ENCODE measurements around the gene ISYNA1.
"Not testable (repeated sequence)": the region's sequence is repeated elsewhere in the genome, so short reads cannot be mapped to it uniquely, and the experiment has no call there.

ISYNA1 gene

DNA sequence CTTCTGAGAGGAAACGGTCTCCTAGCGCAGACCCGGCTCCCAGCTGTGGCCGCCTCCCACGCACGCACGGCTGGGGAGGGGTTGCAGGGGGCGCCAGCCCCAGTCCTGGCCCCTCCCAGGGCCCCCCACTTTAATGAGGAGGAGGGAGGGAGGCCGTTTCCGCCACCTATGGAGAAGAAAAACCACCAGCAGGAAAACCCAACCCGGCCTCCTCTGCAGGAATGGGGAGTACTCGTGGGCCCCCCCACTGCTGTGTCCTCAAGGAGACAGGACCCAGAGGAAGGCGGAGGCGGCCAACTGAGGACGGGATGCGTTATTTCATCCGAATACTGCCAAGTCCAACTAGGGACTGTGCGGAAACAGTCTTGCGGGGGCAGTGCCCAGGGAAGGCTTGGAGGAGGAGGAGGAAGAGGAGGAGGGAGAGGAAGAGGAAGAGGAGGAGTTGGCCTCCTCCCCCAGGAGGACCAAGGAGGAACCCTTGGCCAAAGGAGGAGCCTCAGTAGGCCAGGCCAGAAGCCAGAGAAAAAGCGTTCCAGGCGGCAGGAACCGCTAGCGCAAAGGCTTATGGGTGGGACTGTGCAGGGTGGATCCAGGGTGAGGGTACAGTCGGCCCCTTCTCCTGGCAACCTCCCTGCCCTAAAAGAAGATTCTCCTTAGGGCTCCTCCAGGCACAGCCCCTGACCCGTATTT, 22.6 kb downstream of the ISYNA1 start:
- peak overlapping the region; percentile 50 for H3K4me3 ChIP-seq (ENCODE audit: control insufficient read depth, low read depth, low read length)
- DNase-seq (ENCODE audit: low read depth), result no peak
- TF ChIP-seq, protein P1, sequence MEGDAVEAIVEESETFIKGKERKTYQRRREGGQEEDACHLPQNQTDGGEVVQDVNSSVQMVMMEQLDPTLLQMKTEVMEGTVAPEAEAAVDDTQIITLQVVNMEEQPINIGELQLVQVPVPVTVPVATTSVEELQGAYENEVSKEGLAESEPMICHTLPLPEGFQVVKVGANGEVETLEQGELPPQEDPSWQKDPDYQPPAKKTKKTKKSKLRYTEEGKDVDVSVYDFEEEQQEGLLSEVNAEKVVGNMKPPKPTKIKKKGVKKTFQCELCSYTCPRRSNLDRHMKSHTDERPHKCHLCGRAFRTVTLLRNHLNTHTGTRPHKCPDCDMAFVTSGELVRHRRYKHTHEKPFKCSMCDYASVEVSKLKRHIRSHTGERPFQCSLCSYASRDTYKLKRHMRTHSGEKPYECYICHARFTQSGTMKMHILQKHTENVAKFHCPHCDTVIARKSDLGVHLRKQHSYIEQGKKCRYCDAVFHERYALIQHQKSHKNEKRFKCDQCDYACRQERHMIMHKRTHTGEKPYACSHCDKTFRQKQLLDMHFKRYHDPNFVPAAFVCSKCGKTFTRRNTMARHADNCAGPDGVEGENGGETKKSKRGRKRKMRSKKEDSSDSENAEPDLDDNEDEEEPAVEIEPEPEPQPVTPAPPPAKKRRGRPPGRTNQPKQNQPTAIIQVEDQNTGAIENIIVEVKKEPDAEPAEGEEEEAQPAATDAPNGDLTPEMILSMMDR (IDR thresholded peaks at IDR 0.05; ENCODE audit: control insufficient read depth, insufficient read depth, low read depth, low read length, missing control alignments), result no peak

DNA sequence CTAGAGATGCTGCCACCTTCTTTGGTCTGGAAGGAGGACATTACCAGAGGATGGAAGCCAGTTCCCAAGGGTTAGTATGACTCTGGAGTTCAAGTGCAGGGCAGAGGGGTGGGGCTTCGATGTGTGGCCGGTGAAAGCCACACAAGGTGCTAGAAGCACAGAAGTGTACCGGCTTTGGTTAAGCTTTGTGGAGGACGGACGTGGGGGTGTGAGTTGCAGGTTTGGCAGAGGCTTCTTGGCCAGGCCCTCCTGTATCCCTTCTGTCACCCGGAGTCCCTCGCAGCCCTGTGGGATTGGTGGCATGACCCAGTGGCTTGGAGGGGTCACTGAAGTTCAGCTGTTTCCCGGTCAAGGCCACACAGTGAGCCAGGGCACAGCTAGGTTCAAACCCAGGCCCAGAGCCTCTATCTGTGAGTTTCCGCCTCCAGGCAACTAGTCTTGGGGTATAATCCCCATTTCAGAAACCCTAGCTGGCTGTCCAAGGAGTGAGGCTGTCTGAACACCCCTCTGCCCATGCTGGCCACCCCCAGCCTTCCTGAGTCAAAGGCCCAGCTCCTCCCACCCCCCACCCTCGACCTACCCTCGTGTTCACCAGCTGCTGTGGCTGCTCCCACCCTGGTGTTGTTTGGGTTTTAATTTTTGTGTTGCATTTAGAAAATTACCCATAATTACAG, 23.3 kb downstream of the ISYNA1 start:
- DNase-seq (ENCODE audit: low read depth), result no peak
- TF ChIP-seq, protein P1 (IDR thresholded peaks at IDR 0.05; ENCODE audit: control insufficient read depth, insufficient read depth, low read depth, low read length, missing control alignments), result no peak

DNA sequence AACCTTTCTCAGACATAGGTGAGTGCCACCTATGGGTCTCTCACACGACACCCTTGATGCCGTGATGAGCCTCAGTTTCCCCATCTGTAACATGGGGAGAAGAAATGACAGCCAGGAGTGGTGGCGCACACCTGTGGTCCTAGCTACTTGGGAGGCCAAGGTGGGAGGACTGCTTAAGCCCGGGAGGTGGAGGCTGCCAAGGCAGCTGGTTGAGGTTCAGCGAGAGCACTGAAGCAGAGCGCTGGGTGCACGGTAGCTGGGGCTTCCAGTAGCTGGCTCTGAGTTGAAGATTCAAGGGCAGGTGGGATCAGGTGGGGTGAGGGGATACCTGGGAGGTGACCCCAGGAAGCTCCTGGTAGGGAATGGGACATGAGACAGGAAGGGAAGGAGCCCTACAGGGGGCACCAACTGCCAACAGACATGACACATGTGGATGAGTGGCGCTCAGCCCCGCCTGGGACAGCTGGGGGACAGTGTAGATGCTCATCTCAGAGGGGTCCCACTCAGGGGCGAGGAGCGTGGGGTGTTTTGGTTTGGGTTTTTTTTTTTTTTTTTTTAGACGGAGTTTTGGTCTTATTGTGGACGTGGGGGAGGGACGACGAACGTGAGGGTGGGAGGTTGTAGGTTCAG, 25.2 kb downstream of the ISYNA1 start:
- TF ChIP-seq, protein P1 (IDR thresholded peaks at IDR 0.05; ENCODE audit: control insufficient read depth, insufficient read depth, low read depth, low read length, missing control alignments), result no peak
- no peak for DNase-seq (ENCODE audit: low read depth)
- H3K4me3 ChIP-seq (ENCODE audit: control insufficient read depth, low read depth, low read length), result no peak overlapping the region

More for the DNA sequence above, 23.3 kb downstream of the ISYNA1 start:
- peak overlapping the region; percentile 50 for H3K4me3 ChIP-seq (ENCODE audit: control insufficient read depth, low read depth, low read length)

DNA sequence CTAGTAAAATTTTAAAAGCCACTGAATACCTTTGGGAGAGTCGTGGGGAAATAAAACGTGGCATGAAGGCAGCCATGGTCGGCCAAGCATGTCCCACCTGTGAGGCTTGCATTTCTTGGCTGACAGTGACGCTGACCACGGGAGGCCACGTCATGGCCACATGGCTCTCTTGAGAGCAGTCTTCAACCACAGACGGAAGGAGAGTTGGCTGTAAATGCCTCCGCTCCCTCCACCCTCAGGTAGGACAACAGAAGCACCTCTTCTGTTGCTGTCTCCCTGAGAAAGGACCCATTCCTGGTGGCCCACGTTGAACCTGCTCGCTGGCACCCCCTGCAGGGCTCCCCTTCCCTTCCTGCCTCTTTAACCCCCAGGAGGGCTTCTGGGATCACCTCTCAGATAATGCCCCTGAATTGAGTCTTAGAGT, 29.9 kb downstream of the ISYNA1 start:
- no peak for DNase-seq (ENCODE audit: low read depth)
- TF ChIP-seq, protein P1 (IDR thresholded peaks at IDR 0.05; ENCODE audit: control insufficient read depth, insufficient read depth, low read depth, low read length, missing control alignments), result peak; percentile 52
- no peak overlapping the region for H3K4me3 ChIP-seq (ENCODE audit: control insufficient read depth, low read depth, low read length)

DNA sequence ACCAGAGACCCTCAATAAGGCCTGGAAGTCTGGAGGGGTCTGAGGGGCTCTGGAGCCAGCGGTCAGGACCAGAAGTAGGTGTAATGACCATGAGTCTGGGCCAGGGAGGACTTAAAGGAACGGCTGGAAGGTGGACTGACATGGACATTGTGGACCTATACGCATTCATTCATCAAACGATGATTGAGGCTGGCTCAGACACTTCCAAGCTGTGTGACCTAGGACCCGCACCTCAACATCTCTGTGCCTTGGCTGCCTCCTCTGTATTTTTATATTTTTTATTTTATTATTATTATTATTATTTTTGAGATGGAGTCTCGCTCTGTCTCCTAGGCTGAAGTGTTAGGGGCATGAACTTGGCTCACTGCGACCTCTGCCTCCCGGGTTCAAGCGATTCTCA, 31.2 kb downstream of the ISYNA1 start:
- no peak overlapping the region for H3K4me3 ChIP-seq (ENCODE audit: control insufficient read depth, low read depth, low read length)
- TF ChIP-seq, protein P1 (IDR thresholded peaks at IDR 0.05; ENCODE audit: control insufficient read depth, insufficient read depth, low read depth, low read length, missing control alignments), result no peak
- no peak for DNase-seq (ENCODE audit: low read depth)

DNA sequence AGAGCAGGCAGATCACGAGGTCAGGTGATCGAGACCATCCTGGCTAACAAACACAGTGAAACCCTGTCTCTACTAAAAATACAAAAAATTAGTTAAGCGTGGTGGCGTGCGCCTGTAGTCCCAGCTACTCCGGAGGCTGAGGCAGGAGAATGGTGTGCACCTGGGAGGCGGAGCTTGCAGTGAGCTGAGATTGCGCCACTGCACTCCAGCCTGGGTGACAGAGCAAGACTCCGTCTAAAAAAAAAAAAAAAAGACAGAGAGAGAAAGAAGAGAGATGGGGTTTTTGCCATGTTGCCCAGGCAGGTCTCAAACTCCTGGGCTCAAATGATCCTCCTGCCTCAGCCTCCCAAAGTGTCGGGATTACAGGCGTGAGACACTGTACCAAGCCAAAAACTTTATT, 32.2 kb downstream of the ISYNA1 start:
- not testable (repeated sequence) for H3K4me3 ChIP-seq (ENCODE audit: control insufficient read depth, low read depth, low read length)

DNA sequence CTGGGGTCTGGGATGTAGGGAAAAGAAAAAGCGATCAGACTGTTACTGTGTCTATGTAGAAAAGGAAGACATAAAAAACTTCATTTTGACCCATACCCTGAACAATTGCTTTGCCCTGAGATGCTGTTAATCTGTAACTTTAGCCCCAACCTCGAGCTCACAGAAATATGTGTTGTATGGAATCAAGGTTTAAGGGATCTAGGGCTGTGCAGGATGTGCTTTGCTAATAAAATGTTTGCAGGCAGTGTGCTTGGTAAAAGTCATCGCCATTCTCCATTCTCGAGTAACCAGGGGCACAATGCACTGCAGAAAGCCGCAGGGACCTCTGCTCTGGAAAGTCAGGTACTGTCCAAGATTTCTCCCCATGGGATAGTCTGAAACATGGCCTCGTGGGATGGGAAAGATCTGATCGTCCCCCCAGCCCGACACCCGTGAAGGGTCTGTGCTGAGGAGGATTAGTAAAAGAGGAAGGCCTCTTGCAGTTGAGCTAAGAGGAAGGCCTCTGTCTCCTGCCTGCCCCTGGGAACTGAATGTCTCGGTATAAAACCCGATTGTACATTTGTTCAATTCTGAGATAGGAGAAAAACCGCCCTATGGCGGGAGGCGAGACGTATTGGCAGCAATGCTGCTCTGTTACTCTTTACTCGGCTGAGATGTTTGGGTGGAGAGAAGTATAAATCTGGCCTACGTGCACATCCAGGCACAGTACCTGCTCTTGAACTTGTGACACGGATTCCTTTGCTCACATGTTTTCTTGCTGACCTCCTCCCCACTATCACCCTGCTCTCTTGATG, 35.3 kb downstream of the ISYNA1 start:
- DNase-seq (ENCODE audit: low read depth); H3K4me3 ChIP-seq (ENCODE audit: control insufficient read depth, low read depth, low read length): not testable (repeated sequence)

More for the DNA sequence above, 32.2 kb downstream of the ISYNA1 start:
- not testable (repeated sequence) for DNase-seq (ENCODE audit: low read depth)
